ENCODE data around the gene BMPER.

The BMPER gene

GRCh38 chr7:33888166-33888565 is 17.2 kb upstream of the BMPER start:
- DNase-seq (ENCODE audit: low spot score): no peak

GRCh38 chr7:33892945-33893344 is 12.4 kb upstream of the BMPER start:
- no peak for DNase-seq (ENCODE audit: low spot score)

DNA sequence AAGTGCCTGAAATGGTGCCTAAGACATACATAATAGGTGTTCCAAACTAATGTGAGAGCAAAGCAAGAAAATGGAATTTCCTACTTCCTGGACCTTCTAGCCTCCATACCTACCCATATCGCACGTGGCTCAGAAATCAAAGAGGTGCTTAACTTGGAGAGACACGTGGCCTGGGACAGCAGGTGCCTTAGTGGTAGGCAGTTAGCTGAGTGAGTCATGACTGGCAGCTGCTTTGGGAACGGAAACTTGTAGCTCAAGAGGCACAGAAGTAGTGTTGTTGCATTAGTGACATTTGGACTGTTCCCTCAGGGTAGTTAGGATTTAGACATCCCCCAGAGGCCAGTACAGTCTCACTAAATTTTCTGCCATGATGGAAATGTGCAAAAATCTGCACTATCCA is 12.0 kb upstream of the BMPER start:
- no peak for DNase-seq (ENCODE audit: low spot score)

DNA sequence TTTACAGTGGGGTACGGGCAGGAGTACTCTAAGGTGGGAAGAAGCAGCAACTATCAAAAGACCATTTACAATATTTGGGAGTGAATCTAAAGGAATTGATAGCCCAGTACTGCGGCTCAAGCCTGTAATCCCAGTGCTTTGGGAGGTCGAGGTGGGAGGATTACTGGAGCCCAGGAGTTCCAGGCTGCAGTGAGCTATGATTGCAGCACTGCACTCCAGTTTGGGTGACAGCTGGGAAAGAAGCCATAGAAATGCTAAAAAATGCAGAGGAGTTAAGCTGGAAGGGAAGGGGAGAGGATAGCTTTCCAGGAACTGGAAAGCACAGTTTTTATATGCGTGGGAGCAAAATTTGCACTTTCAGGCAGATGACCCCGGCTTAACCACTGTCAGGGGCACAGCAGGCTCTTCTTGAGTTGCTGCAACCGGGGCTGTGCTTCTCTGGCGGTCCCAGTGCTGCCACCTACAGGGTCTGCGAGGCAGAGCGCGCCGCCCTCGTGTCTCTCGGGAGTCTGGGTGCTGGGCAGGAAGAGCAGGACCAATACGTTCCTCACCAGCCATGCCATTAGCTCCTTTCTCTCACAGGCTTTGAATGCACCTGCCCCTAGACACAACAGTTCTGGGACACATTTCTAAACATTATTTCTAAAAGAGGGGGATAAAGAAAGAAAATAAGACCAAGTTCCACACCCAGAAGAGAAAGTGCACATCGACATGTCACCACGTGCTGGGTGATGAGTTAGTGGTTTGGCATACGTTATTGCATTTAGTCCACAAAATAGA is 10.1 kb upstream of the BMPER start:
- peak; percentile 85 for DNase-seq (ENCODE audit: low spot score)

DNA sequence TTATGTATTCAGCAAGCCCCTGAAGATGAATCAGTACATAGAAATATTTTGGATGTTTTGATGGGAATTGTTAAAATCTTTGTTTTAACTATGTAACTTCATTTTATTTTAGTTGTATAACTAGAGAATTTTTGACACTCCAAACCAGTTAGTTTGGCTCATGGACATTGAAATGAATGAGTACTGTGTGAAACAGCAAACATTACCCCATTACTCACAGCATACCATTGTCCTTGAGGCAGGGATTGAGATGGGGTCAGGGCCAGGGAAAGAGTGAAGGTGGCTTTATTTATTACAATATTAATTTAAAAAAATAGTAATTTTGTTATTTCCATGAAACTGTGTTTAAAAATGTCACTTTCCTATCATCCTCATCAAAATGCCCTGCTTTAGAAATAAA is 4.8 kb upstream of the BMPER start:
- peak; percentile 41 for DNase-seq (ENCODE audit: low spot score)

DNA sequence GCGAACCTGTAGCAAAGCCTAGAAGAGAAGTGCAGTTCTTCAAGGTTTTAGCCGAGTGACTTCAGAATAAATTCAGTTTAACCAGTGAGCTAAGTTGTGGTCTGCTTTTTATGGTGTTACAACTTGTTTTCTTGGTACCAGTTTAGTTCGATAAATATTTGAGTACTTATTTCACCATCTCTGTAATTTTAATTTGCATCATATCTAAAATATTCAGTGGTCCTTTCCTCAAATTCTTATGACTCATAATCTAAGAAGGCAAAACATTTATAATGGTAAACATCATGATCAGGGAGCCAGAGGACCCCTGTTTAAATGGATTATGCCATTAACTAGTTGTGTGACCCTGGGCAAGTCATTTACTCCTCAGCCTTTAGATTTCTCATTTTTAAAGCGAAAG is 4.1 kb upstream of the BMPER start:
- DNase-seq (ENCODE audit: low spot score): no peak

DNA sequence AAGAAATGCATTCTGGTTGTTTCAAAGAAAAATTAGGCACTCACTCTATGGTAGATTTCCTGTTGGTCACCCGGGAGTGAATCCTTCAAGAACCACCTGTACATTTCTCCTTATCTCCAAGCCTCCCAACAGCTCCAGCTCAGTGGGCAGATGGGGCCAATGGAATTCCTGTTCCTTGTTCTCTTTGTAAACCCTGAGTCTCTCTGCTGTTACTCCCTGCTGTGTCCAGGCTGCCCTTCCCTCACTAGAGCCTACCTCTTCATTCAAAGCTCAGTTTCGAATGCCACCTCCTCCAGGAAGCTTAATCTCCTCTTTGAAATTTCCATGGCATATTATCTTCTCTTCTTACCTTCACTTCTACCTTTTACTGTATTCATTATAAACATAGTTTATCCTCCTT is 3.5 kb upstream of the BMPER start:
- no peak for DNase-seq (ENCODE audit: low spot score)

- DNase-seq (ENCODE audit: low spot score): no peak
Measured at GRCh38 chr7:33902746-33903145, 2.6 kb upstream of the BMPER start.

- peak; percentile 84 for DNase-seq (ENCODE audit: low spot score)
Measured at GRCh38 chr7:33903791-33904680, 1.3 kb upstream of the BMPER start.

- DNase-seq (ENCODE audit: low spot score): peak; percentile 79
Measured at GRCh38 chr7:33904681-33905388, 504 bp upstream of the BMPER start.

GRCh38 chr7:33906697-33907096 is 1.4 kb downstream of the BMPER start:
- no peak for DNase-seq (ENCODE audit: low spot score)

DNA sequence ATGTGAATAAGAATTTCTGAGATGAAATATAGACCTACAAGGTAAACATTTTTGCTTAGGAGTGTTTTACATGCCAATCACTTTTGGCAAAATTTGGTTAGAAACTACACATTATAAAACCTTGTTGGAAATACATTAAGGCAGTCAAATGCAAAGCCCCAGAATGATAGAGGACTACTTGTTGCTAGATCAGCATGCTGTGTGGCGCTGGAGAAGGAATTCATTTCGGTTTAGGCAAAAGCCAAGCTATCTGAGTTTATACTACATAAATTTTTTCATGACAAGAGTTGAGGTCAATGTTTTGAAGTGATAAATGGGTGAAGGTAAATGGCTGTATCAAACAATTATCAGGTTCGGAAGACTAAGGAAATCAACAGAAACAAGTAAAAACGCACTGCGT is 2.3 kb downstream of the BMPER start:
- no peak for DNase-seq (ENCODE audit: low spot score)

- no peak for DNase-seq (ENCODE audit: low spot score)
Measured at GRCh38 chr7:33909318-33909717, 4.0 kb downstream of the BMPER start.

- DNase-seq (ENCODE audit: low spot score): peak; percentile 73
Measured at GRCh38 chr7:33909755-33910154, 4.4 kb downstream of the BMPER start.

DNA sequence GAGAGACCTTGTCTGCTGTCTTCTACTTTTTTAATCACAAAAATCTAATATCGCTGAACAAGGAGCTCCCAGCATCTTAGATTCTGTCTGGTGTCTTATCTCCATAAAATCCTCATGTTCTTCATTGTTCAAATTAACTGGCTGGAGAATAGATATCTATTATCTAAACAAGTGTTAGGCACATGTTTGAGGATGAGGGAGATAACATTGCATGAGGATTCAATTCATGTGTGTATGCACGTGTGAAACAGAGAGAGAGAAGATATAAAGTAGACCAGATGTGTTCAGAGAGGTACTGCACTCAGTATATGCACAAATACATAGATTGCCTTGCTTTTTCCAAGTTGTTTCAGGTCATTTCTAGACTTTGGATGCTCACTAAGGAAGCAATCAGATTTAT is 5.4 kb downstream of the BMPER start:
- DNase-seq (ENCODE audit: low spot score): no peak

GRCh38 chr7:33916357-33917081 is 11.2 kb downstream of the BMPER start:
- peak; percentile 20 for DNase-seq (ENCODE audit: low spot score)

DNA sequence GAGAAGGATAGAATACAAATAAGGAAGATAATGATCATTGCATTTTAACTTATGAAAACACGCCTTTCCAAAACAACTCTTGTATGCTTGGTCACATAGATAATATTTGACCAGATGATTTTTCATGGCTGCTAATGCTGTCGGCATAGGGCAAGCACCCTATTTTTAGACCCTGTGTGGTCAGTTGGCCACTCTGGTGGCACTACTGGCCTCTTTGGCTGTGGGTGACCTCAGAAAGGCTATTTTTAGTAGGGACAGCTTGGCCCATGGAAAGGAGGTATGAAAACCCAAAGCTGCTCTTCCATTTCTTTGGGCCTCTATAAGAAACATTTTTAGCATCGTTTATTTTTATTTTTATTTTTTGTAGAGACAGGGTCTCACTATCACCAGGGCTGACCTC is 12.3 kb downstream of the BMPER start:
- DNase-seq (ENCODE audit: low spot score): no peak

DNA sequence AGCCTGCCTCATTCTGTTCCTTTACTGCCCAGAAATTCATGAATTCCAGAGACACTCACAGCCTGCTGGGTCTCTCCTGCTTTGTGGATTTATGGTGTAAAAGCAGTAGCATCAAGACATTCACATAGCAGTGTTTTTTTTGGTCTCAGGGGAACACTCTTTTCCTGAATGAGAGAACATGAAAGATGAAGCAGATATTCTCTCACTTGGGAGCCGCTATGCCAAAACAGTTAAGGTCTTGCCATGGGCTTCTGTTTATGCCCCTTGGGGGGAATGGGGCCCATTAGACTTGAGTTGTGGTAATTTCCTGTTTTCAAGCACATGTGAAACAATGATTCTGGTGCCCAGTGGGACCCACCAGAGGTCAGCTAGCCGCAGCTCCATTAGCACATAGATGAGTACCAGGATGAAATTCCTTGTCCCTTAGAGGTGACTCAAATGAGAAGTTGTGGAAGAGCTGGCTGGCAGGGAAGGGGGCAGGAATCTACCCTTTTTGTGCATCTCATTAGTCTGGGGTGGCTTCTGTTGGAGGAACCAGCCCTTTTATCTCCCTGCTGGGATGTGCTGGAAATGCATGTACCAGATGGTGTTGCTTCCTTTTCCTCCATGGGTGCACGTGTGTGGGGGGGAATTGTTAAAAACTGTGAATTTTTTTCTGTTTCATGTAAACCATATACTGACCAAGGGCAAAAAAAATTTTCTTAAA is 13.3 kb downstream of the BMPER start:
- no peak for DNase-seq (ENCODE audit: low spot score)

DNA sequence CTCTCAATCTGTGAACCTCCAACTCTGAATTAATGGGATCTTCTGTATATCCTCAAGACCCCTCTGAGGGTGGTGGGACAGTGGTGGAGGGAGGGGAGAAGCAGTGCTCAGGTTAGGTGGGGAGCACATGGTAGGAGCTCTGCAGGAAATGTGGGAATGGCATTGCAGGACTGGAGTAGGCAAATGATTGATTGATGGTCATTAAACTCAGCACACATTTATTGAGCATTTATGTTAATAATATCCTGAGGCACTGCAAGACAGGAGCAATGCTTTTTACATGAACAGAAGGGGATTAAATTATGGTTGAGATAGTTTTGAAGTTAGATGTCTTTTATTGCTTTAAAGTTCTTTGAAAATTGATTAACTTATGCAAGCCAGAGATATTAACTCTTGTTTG is 14.1 kb downstream of the BMPER start:
- no peak for DNase-seq (ENCODE audit: low spot score)

DNA sequence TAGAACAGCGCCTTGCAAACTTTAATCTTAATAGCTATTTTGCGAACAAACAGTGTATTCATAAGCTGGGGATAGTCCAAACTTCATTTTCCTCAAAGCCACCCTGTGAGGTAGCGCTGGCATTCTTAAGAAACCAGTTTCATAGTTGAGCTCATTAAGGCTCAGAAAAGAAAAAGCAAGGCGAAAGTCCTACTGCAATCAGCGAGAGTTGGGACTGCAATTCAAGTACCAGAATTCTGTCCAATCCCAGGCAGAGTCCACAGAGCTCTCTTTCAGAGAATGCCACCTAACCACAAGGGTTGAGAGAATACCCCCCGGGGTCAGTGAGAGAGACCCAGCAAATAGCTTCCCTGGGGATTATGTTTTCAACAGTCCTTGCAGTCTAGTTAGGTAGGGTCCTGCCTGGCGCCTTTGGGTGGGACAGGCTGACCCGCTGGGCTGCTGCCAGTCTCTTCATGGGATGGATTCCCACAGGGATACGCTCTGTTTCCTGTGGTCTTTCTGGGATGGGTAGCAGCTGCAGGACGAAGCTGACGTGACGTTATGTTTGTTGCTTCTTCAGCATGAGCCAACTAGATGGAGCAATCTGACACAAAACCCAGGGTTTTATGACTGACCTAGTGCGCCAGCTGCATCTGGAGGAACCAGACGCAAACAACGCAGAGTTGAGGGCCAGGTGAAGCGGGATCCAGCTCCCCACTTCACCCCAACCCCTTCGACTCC is 16.0 kb downstream of the BMPER start:
- DNase-seq (ENCODE audit: low spot score): peak; percentile 31

- DNase-seq (ENCODE audit: low spot score): no peak
Measured at GRCh38 chr7:33922820-33923219, 17.5 kb downstream of the BMPER start.

Data from AG20443 (cell line).